Coronary artery (tissue), 2 donors: ENCODE measurements around the gene BAG1.

Experiments used
- DNase-seq: peaks from one replicate; pipeline ENCODE4 v3.0.0-alpha.2; 2017; ENCODE audit warnings: low spot score
- H3K27ac ChIP-seq, 2 donors: fragments of 200-600 bp; sonication (generic); one replicate each; pipeline ENCODE4 v1.5.1; 2016 to 2019
- H3K4me3 ChIP-seq: fragments of 200-600 bp; sonication (generic); 2 replicates; pipeline ENCODE4 v1.5.1; 2016; ENCODE audit warnings: mild to moderate bottlenecking, moderate library complexity
- CTCF ChIP-seq: fragments of 200-600 bp; sonication (generic); IDR thresholded peaks from one replicate; pipeline ENCODE4 v1.5.1; 2019; ENCODE audit warnings: antibody characterized with exemption

Gene BAG1

GRCh38 chr9:33233626-33234342 lies 30.7 kb downstream of the BAG1 start:
- Histone ChIP-seq H3K4me3 (no peak overlapping the region), H3K27ac (no peak overlapping the region)
- DNase-seq, result no peak
- no peak for TF ChIP-seq CTCF

GRCh38 chr9:33232815-33233214 lies 31.7 kb downstream of the BAG1 start:
- no peak overlapping the region for H3K4me3 ChIP-seq
- DNase-seq, result no peak
- H3K27ac ChIP-seq, result no peak overlapping the region
- no peak for TF ChIP-seq CTCF

- no peak for DNase-seq
- Histone ChIP-seq H3K27ac (no peak overlapping the region), H3K4me3 (no peak overlapping the region)
- no peak for TF ChIP-seq CTCF
Observed at GRCh38 chr9:33231623-33231942, 32.9 kb downstream of the BAG1 start.

- no peak overlapping the region for H3K27ac ChIP-seq
- TF ChIP-seq CTCF, result no peak
- no peak overlapping the region for H3K4me3 ChIP-seq
- DNase-seq, result no peak
Observed at GRCh38 chr9:33230756-33231622, 33.5 kb downstream of the BAG1 start.

- DNase-seq, result no peak
- H3K4me3 ChIP-seq, result no peak overlapping the region
- no peak overlapping the region for H3K27ac ChIP-seq
- no peak for TF ChIP-seq CTCF
Observed at GRCh38 chr9:33229359-33230114, 35.0 kb downstream of the BAG1 start.

GRCh38 chr9:33228606-33229005 lies 35.9 kb downstream of the BAG1 start:
- TF ChIP-seq CTCF, result no peak
- DNase-seq, result no peak
- Histone ChIP-seq H3K4me3 (no peak overlapping the region), H3K27ac (no peak overlapping the region)
